ENCODE measurements around the gene TMED4.

DNA sequence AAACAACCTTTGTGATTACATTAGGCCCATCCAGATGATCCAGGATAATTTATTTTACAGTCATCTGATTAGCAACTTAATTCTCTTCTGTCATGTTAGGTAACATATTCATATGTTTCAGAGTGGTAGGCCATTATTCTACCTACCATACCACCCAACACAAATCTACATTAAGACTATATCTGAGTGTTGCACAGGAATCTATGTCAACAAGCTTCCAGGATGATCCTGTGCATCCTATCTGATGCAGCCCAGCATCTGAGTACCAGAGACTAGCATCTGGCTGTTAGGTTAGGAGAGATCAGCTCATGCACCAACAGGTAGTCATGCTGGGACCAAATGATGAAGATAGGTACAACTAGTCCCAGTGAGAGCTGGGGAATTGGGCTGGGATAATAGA is 7.0 kb downstream of the TMED4 start:
- TF ChIP-seq, protein P1, sequence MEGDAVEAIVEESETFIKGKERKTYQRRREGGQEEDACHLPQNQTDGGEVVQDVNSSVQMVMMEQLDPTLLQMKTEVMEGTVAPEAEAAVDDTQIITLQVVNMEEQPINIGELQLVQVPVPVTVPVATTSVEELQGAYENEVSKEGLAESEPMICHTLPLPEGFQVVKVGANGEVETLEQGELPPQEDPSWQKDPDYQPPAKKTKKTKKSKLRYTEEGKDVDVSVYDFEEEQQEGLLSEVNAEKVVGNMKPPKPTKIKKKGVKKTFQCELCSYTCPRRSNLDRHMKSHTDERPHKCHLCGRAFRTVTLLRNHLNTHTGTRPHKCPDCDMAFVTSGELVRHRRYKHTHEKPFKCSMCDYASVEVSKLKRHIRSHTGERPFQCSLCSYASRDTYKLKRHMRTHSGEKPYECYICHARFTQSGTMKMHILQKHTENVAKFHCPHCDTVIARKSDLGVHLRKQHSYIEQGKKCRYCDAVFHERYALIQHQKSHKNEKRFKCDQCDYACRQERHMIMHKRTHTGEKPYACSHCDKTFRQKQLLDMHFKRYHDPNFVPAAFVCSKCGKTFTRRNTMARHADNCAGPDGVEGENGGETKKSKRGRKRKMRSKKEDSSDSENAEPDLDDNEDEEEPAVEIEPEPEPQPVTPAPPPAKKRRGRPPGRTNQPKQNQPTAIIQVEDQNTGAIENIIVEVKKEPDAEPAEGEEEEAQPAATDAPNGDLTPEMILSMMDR (conservative IDR thresholded peaks at IDR 0.05; ENCODE audit: low read depth, low read length): no peak
- no peak for TF ChIP-seq EZH2 (IDR thresholded peaks at IDR 0.05; ENCODE audit: borderline replicate concordance, low read depth, low read length, poor library complexity, severe bottlenecking)
